ENCODE data around the gene ZNF418.

ZNF418 gene

GRCh38 chr19:57916168-57916995 lies 18.8 kb downstream of the ZNF418 start, which contains the start of gene ZNF417 (continued):
- peak; percentile 94 for TF ChIP-seq ZNF692 (tag by site-specific recombination; IDR thresholded peaks at IDR 0.05)
- TF ChIP-seq ZFHX2 (tag by site-specific recombination; conservative IDR thresholded peaks at IDR 0.05), result peak; percentile 86
- TF ChIP-seq ZNF843 (tag by site-specific recombination; IDR thresholded peaks at IDR 0.05), result peak; percentile 31; the same call in 1 of the 2 replicates
- peak; percentile 75 for TF ChIP-seq SP3 (tag by site-specific recombination; IDR thresholded peaks at IDR 0.05)
- TF ChIP-seq PATZ1 (tag by site-specific recombination; IDR thresholded peaks at IDR 0.05), result peak; percentile 70
- peak; percentile 56 for TF ChIP-seq ZBTB26 (tag by site-specific recombination; optimal IDR thresholded peaks at IDR 0.05)
- peak; percentile 38; the same call in 1 of the 2 replicates for TF ChIP-seq ZNF501 (tag by site-specific recombination; IDR thresholded peaks at IDR 0.05)
- peak; percentile 83 for TF ChIP-seq ZFP69B (tag by site-specific recombination; IDR thresholded peaks at IDR 0.05)
- peak; percentile 81 for TF ChIP-seq SP2 (tag by site-specific recombination; IDR thresholded peaks at IDR 0.05)
- TF ChIP-seq ZNF518A (tag by site-specific recombination; conservative IDR thresholded peaks at IDR 0.05; ENCODE audit: low read depth), result peak; percentile 86
- TF ChIP-seq ZNF10 (tag by site-specific recombination; IDR thresholded peaks at IDR 0.05), result peak; percentile 36; the same call in 1 of the 2 replicates
- TF ChIP-seq KLF7 (tag by site-specific recombination; IDR thresholded peaks at IDR 0.05; ENCODE audit: borderline replicate concordance), result peak; percentile 27; the same call in 1 of the 2 replicates
- peak; percentile 76 for TF ChIP-seq ZNF629 (tag by site-specific recombination; IDR thresholded peaks at IDR 0.05)
- TF ChIP-seq KLF1 (tag by site-specific recombination; IDR thresholded peaks at IDR 0.05), result 0 out of 2 replicates have a peak, but pooled peaks have one; percentile 19

GRCh38 chr19:57914531-57914930 lies 20.7 kb downstream of the ZNF418 start:
- Histone ChIP-seq H3K4me3 (ENCODE audit: low read depth, low read length) (no peak overlapping the region), H3K36me3 (ENCODE audit: control insufficient read depth in 2 of 2, insufficient read depth in 1 of 2, low read length in 2 of 2) (peaks cover 23 to 49% of the 10 kb centered on the region in 2 experiments; a peak in 2 of 3 replicates), H3K9me3 (ENCODE audit: control insufficient read depth, insufficient read depth, low read depth, low read length) (no peaks in the 10 kb centered on the region; the same call in none of the 2 replicates), H3K27ac (ENCODE audit: extremely low read depth, low read depth, low read length) (no peak overlapping the region), H3K4me1 (ENCODE audit: control insufficient read depth, insufficient read depth, low read length) (no peaks in the 10 kb centered on the region; the same call in 1 of the 2 replicates)
- ChIA-PET CTCF (interaction anchor here (0.6 kb wide), 1 partner anchor 525 kb away, joined by 3 read pairs; the partner anchor contains the start of gene ZNF548), POLR2A (no interaction called here)
- TF ChIP-seq ZNF544 (tag by site-specific recombination; IDR thresholded peaks at IDR 0.05) (no peak), ZNF747 (tag by site-specific recombination; IDR thresholded peaks at IDR 0.05) (no peak), ZNF433 (tag by site-specific recombination; IDR thresholded peaks at IDR 0.05; ENCODE audit: low read depth) (no peak), BCL11A (tag by site-specific recombination; IDR thresholded peaks at IDR 0.05; ENCODE audit: low read depth) (no peak), ZNF530 (tag by site-specific recombination; IDR thresholded peaks at IDR 0.05; ENCODE audit: low read depth) (no peak), ZNF514 (tag by site-specific recombination; IDR thresholded peaks at IDR 0.05) (no peak), ZNF280C (tag by site-specific recombination; IDR thresholded peaks at IDR 0.05) (no peak), ZNF677 (tag by site-specific recombination; IDR thresholded peaks at IDR 0.05) (no peak), ZNF768 (tag by site-specific recombination; IDR thresholded peaks at IDR 0.05) (no peak)
